WTC11 (cell line): Measurements from ENCODE around the gene LRRC74A. TPM values are rescaled to one million over a fixed set of nuclear protein-coding genes. Genes with fewer than 3 reads are reported as not detected.

Experiments
- ATAC-seq: fragments of 200-7000 bp; cut with Tn5 transposase; 2 replicates; pipeline ENCODE4 v1.10.0; 2021; ENCODE audit warnings: mild to moderate bottlenecking, moderate library complexity
- CTCF ChIA-PET: fragments of 300-600 bp; sonication (Branson Sonifier 250); formaldehyde crosslinking; loops from one replicate; lab custom pipeline; 2021; ENCODE audit warnings: antibody characterized with exemption; lab: Charles Lee
- POLR2A ChIA-PET: fragments of 350-600 bp; sonication (Branson Sonifier 250); formaldehyde crosslinking; loops from one replicate; lab custom pipeline; 2021; ENCODE audit warnings: antibody characterized with exemption; lab: Charles Lee
- DNase-seq: peaks from one replicate; pipeline ENCODE4 v3.0.0; 2021; ENCODE audit warnings: low spot score
- H3K27ac Mint-ChIP-seq: 2 replicates; pipeline ENCODE4 v1.8.0; 2021; ENCODE audit warnings: mixed read lengths
- H3K27me3 Mint-ChIP-seq: 2 replicates; pipeline ENCODE4 v1.8.0; 2021; ENCODE audit warnings: low read depth, mild to moderate bottlenecking, moderate library complexity, mixed read lengths
- H3K36me3 Mint-ChIP-seq: 2 replicates; pipeline ENCODE4 v1.8.0; 2021; ENCODE audit warnings: mixed read lengths
- H3K4me1 Mint-ChIP-seq: 2 replicates; pipeline ENCODE4 v1.8.0; 2022; ENCODE audit warnings: mixed read lengths
- H3K4me3 Mint-ChIP-seq: 2 replicates; pipeline ENCODE4 v1.8.0; 2021; ENCODE audit warnings: mild to moderate bottlenecking, moderate library complexity, mixed read lengths
- H3K9me3 Mint-ChIP-seq: 2 replicates; pipeline ENCODE4 v1.8.0; 2021; ENCODE audit warnings: mixed read lengths
- AR ChIP-seq: fragments of 250-450 bp; sonication (Bioruptor Pico); IDR thresholded peaks from 2 replicates; pipeline ENCODE4 v1.9.0; 2021; ENCODE audit warnings: mild to moderate bottlenecking
- ESRRA ChIP-seq: sonication (generic); formaldehyde crosslinking; IDR thresholded peaks from 2 replicates; pipeline ENCODE4 v1.8.1; 2022; ENCODE audit warnings: mild to moderate bottlenecking, missing genetic modification reagents, borderline replicate concordance
- ETV6 ChIP-seq: sonication (generic); formaldehyde crosslinking; IDR thresholded peaks from 2 replicates; pipeline ENCODE4 v1.8.1; 2022; ENCODE audit warnings: mild to moderate bottlenecking, missing genetic modification reagents
- JUN ChIP-seq: sonication (generic); formaldehyde crosslinking; IDR thresholded peaks from 2 replicates; pipeline ENCODE4 v1.8.0; 2023; ENCODE audit warnings: mild to moderate bottlenecking, missing genetic modification reagents
- NFATC4 ChIP-seq: fragments of 250-450 bp; sonication (Bioruptor Pico); IDR thresholded peaks from 2 replicates; pipeline ENCODE4 v1.9.0; 2021; ENCODE audit warnings: mild to moderate bottlenecking
- NFYB ChIP-seq: sonication (generic); formaldehyde crosslinking; conservative IDR thresholded peaks from 2 replicates; pipeline ENCODE4 v1.8.0; 2022; ENCODE audit warnings: low read depth, missing genetic modification reagents
- NR2C2 ChIP-seq: sonication (generic); formaldehyde crosslinking; IDR thresholded peaks from 2 replicates; pipeline ENCODE4 v1.8.0; 2022; ENCODE audit warnings: mild to moderate bottlenecking, missing genetic modification reagents
- SMAD3 ChIP-seq: sonication (generic); formaldehyde crosslinking; IDR thresholded peaks from 2 replicates; pipeline ENCODE4 v1.8.0; 2022; ENCODE audit warnings: missing genetic modification reagents, mild to moderate bottlenecking, borderline replicate concordance
- SOX15 ChIP-seq: fragments of 250-450 bp; sonication (Bioruptor Pico); IDR thresholded peaks from 2 replicates; pipeline ENCODE4 v1.9.0; 2021; ENCODE audit warnings: mild to moderate bottlenecking
- ZNF219 ChIP-seq: sonication (generic); formaldehyde crosslinking; IDR thresholded peaks from 2 replicates; pipeline ENCODE4 v1.8.0; 2023; ENCODE audit warnings: missing genetic modification reagents, mild to moderate bottlenecking, borderline replicate concordance
- ZNF396 ChIP-seq: fragments of 250-450 bp; sonication (Bioruptor Pico); IDR thresholded peaks from 2 replicates; pipeline ENCODE4 v1.8.0; 2021; ENCODE audit warnings: mild to moderate bottlenecking, moderate library complexity, borderline replicate concordance
- ZNF416 ChIP-seq: fragments of 250-450 bp; sonication (Bioruptor Pico); IDR thresholded peaks from 2 replicates; pipeline ENCODE4 v1.9.0; 2021; ENCODE audit warnings: mild to moderate bottlenecking, inconsistent platforms
- ZNF425 ChIP-seq: fragments of 250-450 bp; sonication (Bioruptor Pico); conservative IDR thresholded peaks from 2 replicates; pipeline ENCODE4 v1.9.0; 2021; ENCODE audit warnings: mild to moderate bottlenecking
- ZNF671 ChIP-seq: fragments of 250-450 bp; sonication (Bioruptor Pico); IDR thresholded peaks from 2 replicates; pipeline ENCODE4 v1.8.0; 2021; ENCODE audit warnings: mild to moderate bottlenecking
- total RNA-seq: library from RNA; stranded (reverse); gene quantifications from 3 replicates; pipeline ENCODE4 v1.2.3, GENCODE V29; 2021
- TF ChIP-seq, protein P1 (sequence below): fragments of 250-450 bp; sonication (Bioruptor Pico); IDR thresholded peaks from 2 replicates; pipeline ENCODE4 v2.1.2; 2022; ENCODE audit warnings: mild to moderate bottlenecking, moderate library complexity
- TF ChIP-seq, protein P2 (sequence below): fragments of 250-450 bp; sonication (Bioruptor Pico); IDR thresholded peaks from 2 replicates; pipeline ENCODE4 v1.8.0; 2021; ENCODE audit warnings: mild to moderate bottlenecking
- TF ChIP-seq, protein P3 (sequence below): fragments of 250-450 bp; sonication (Bioruptor Pico); IDR thresholded peaks from 2 replicates; pipeline ENCODE4 v1.9.0; 2021; ENCODE audit warnings: mild to moderate bottlenecking, borderline replicate concordance

Gene LRRC74A
- total RNA-seq, 1 experiment from 2014 or later, result not detected

DNA sequence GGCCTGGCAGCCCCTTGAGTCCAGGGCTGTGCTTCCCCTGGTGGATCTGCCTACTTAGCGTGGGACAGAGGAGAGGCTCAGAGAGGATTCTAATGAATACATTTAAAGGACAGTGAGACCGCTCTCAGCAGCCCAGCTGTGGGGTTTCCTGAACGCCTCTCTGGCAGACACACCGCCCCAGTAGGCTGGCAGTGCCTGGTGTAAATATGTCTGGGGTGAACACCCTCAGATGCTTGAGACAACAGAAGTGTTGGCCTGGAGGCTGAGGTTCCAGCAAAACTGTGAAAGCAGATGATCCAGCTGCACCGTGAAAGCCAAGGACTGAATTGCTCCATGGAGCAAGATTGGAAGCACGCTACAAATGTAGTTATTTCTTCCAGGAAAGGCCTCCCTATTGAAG, 55.1 kb downstream of the LRRC74A start:
- H3K36me3 Mint-ChIP-seq, result no peaks in the 10 kb centered on the region
- CTCF ChIA-PET, result interaction anchor here (1.4 kb wide), 1 partner anchor 9 kb away, joined by 7 read pairs; no protein-coding TSS in a partner anchor
- H3K27me3 Mint-ChIP-seq, result no peaks in the 10 kb centered on the region
- POLR2A ChIA-PET, result no interaction called here
- no peaks in the 10 kb centered on the region for H3K9me3 Mint-ChIP-seq
- H3K27ac Mint-ChIP-seq, result no peak overlapping the region
- no peak overlapping the region for H3K4me3 Mint-ChIP-seq
- H3K4me1 Mint-ChIP-seq, result peaks cover 14% of the 10 kb centered on the region
- DNase-seq (no peak), ATAC-seq (no peak)
- no peak for TF ChIP-seq ZNF671
- TF ChIP-seq AR, result no peak
- no peak for TF ChIP-seq SMAD3 (CRISPR knock-in tag)
- no peak for TF ChIP-seq ZNF219 (CRISPR knock-in tag)
- TF ChIP-seq ZNF396, result no peak
- no peak for TF ChIP-seq ETV6
- no peak for TF ChIP-seq ESRRA
- TF ChIP-seq NFATC4, result no peak
- TF ChIP-seq, protein P1, sequence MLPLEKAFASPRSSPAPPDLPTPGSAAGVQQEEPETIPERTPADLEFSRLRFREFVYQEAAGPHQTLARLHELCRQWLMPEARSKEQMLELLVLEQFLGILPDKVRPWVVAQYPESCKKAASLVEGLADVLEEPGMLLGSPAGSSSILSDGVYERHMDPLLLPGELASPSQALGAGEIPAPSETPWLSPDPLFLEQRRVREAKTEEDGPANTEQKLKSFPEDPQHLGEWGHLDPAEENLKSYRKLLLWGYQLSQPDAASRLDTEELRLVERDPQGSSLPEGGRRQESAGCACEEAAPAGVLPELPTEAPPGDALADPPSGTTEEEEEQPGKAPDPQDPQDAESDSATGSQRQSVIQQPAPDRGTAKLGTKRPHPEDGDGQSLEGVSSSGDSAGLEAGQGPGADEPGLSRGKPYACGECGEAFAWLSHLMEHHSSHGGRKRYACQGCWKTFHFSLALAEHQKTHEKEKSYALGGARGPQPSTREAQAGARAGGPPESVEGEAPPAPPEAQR (CRISPR knock-in tag), result no peak

GRCh38 chr14:76882651-76883050, 56.4 kb downstream of the LRRC74A start:
- no peak for DNase-seq
- Mint-ChIP-seq H3K9me3 (no peaks in the 10 kb centered on the region), H3K36me3 (no peaks in the 10 kb centered on the region), H3K27me3 (no peaks in the 10 kb centered on the region)
- ChIA-PET CTCF (interaction anchor here (1.4 kb wide), 1 partner anchor 10 kb away, joined by 7 read pairs; no protein-coding TSS in a partner anchor), POLR2A (no interaction called here)
- TF ChIP-seq SOX15 (CRISPR knock-in tag), result no peak
- TF ChIP-seq, protein P2, sequence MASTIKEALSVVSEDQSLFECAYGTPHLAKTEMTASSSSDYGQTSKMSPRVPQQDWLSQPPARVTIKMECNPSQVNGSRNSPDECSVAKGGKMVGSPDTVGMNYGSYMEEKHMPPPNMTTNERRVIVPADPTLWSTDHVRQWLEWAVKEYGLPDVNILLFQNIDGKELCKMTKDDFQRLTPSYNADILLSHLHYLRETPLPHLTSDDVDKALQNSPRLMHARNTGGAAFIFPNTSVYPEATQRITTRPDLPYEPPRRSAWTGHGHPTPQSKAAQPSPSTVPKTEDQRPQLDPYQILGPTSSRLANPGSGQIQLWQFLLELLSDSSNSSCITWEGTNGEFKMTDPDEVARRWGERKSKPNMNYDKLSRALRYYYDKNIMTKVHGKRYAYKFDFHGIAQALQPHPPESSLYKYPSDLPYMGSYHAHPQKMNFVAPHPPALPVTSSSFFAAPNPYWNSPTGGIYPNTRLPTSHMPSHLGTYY, result no peak
- TF ChIP-seq, protein P3, sequence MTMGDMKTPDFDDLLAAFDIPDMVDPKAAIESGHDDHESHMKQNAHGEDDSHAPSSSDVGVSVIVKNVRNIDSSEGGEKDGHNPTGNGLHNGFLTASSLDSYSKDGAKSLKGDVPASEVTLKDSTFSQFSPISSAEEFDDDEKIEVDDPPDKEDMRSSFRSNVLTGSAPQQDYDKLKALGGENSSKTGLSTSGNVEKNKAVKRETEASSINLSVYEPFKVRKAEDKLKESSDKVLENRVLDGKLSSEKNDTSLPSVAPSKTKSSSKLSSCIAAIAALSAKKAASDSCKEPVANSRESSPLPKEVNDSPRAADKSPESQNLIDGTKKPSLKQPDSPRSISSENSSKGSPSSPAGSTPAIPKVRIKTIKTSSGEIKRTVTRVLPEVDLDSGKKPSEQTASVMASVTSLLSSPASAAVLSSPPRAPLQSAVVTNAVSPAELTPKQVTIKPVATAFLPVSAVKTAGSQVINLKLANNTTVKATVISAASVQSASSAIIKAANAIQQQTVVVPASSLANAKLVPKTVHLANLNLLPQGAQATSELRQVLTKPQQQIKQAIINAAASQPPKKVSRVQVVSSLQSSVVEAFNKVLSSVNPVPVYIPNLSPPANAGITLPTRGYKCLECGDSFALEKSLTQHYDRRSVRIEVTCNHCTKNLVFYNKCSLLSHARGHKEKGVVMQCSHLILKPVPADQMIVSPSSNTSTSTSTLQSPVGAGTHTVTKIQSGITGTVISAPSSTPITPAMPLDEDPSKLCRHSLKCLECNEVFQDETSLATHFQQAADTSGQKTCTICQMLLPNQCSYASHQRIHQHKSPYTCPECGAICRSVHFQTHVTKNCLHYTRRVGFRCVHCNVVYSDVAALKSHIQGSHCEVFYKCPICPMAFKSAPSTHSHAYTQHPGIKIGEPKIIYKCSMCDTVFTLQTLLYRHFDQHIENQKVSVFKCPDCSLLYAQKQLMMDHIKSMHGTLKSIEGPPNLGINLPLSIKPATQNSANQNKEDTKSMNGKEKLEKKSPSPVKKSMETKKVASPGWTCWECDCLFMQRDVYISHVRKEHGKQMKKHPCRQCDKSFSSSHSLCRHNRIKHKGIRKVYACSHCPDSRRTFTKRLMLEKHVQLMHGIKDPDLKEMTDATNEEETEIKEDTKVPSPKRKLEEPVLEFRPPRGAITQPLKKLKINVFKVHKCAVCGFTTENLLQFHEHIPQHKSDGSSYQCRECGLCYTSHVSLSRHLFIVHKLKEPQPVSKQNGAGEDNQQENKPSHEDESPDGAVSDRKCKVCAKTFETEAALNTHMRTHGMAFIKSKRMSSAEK (CRISPR knock-in tag), result no peak
- no peak for TF ChIP-seq ZNF416 (CRISPR knock-in tag)
- TF ChIP-seq, protein P1 (CRISPR knock-in tag), result no peak
- TF ChIP-seq NR2C2 (CRISPR knock-in tag), result no peak
- no peak for TF ChIP-seq NFYB
- TF ChIP-seq JUN, result no peak
- no peak for TF ChIP-seq ZNF425 (CRISPR knock-in tag)
- TF ChIP-seq, all 79 proteins: peak for 0
- H3K4me3 Mint-ChIP-seq, result no peak overlapping the region
- no peak overlapping the region for H3K27ac Mint-ChIP-seq
- H3K4me1 Mint-ChIP-seq, result peaks cover 20% of the 10 kb centered on the region
- no peak for ATAC-seq
